Fibroblast of pulmonary artery (primary cell): ENCODE data around the gene KCTD3.
A peak's percentile ranks its signal among the peaks of the same experiment; 100 is the strongest.

Experiments
- DNase-seq: peaks from one replicate; pipeline ENCODE4 v3.0.0-alpha.2; 2010; ENCODE audit warnings: low read depth
- H3K4me3 ChIP-seq: replicated peaks from 2 replicates; pipeline ENCODE4 v1.5.1; 2011; ENCODE audit warnings: low read depth, mild to moderate bottlenecking, control low read depth, low read length, moderate library complexity
- TF ChIP-seq, protein P1 (sequence below): IDR thresholded peaks from 2 replicates; pipeline ENCODE4 v1.5.1; 2011; ENCODE audit warnings: mild to moderate bottlenecking, control low read depth, low read length, inconsistent platforms; ENCODE audit errors: missing control alignments

The KCTD3 gene

DNA sequence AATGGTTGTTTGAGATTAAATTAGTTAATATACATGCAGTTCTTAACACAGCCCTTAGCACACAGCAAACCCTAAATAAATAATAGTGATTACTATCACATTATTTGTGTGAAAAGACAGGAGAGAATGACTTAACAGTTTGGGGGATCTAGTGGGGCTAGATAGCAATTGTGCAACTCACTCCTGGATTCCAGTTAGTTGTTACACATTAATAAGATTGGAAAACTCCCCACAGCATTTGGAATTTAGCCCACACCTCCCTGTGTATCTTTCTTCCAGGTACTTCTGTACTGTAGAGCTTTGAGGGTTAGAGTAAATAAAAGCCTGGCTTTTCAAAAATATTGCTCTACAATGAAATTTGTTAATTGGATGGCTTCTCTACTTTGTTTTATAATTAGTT, 93.2 kb downstream of the KCTD3 start:
- no peak overlapping the region for H3K4me3 ChIP-seq
- TF ChIP-seq, protein P1, sequence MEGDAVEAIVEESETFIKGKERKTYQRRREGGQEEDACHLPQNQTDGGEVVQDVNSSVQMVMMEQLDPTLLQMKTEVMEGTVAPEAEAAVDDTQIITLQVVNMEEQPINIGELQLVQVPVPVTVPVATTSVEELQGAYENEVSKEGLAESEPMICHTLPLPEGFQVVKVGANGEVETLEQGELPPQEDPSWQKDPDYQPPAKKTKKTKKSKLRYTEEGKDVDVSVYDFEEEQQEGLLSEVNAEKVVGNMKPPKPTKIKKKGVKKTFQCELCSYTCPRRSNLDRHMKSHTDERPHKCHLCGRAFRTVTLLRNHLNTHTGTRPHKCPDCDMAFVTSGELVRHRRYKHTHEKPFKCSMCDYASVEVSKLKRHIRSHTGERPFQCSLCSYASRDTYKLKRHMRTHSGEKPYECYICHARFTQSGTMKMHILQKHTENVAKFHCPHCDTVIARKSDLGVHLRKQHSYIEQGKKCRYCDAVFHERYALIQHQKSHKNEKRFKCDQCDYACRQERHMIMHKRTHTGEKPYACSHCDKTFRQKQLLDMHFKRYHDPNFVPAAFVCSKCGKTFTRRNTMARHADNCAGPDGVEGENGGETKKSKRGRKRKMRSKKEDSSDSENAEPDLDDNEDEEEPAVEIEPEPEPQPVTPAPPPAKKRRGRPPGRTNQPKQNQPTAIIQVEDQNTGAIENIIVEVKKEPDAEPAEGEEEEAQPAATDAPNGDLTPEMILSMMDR = no peak
- no peak for DNase-seq

DNA sequence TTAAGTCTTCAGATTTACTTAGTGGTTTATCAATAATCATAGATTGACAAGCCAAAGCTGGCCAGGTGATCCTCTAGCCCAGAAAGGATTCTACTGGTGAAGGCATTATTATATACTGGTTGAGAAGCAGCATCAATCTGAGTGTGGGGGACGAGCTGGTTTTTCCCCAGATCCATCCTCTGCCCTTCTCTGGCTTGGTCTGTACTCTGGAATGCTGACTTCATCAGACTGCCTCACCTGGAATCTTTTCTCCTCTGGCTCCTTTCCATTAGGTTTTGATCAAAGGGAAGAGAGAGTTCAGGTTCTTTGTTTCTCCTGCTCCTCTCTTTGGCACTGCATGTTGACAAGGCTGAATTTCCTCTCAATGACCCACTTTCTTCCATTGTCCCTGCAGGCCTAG, 93.9 kb downstream of the KCTD3 start:
- H3K4me3 ChIP-seq = no peak overlapping the region
- DNase-seq = no peak
- TF ChIP-seq, protein P1 = no peak

DNA sequence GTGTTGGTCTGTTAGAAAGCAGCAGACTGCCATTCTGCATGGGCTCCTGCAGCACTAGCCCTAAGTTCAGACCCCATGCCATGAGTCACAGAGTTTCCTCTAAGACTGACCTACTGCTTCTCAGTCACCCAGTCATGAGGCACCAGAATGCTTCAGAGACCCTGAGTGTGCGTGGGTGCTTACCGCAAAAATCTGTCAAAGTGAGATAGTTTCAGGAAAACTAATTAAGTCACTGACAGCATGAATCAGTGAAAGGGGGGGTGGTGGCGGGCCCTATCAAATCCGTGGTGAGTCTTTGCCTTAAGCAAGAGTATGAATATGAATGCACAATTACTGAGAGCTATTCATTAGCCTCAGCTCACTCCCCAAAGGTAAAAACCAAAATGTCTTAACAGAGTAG, 98.1 kb downstream of the KCTD3 start:
- peak; percentile 36 for DNase-seq
- no peak overlapping the region for H3K4me3 ChIP-seq
- TF ChIP-seq, protein P1 = no peak

DNA sequence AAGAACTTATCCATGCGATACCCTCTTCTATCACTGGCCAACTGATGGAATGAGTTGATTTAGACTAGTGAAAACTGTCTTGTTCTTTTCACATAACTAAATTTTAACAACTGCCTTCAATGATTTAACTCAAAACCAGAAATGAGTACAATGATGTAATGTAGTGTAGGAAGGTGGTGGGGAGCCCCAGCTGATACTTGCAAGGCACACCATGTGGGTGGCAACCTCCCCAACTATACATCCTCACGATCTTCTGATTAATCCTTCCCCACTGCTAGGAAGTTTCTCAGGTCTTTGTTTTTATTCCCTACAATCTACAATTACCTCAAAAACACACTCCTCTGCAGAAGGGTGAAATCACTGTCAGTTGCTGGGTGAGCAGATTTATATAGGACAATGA, 100.7 kb downstream of the KCTD3 start:
- no peak overlapping the region for H3K4me3 ChIP-seq
- no peak for DNase-seq
- TF ChIP-seq, protein P1 = no peak

DNA sequence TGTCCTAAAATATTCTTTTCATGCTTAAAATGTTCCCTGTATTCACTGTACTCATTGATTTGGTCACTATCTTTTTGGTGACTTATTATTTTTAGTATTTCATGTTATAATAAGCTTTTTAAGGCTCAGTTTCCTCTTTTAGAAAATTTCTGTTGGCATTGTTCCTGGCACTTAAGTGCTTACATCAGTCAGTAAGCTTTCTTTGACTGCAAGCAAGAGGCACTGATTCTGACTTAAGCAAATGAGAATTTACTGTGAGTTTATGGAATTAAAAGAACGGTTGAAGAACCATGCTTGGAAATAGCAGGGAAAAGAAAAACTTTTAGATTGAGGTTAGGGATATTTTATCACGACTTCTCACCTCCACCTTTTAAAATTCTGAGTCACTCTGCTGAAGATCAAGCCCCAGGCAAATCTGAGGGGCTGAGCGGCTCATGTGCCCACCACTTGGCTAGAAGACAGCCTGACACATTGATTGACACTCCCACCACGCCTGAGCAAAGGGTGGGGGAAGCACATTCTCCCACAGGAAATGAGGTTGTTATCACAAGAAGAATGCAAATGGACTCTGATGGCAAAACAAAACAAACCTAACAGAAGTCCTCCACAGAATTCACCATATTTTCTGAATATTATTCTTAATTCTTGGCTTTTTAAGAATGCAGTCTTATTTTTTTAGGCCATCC, 102.8 kb downstream of the KCTD3 start:
- no peak for DNase-seq
- TF ChIP-seq, protein P1 = no peak
- no peak overlapping the region for H3K4me3 ChIP-seq
